HG03039 (cell line): Measurements from ENCODE around the gene CES1.
"Not testable (repeated sequence)": the region's sequence is repeated elsewhere in the genome, so short reads cannot be mapped to it uniquely, and the experiment has no call there.

Experiments
- ATAC-seq: cut with Tn5 transposase; IDR thresholded peaks from one replicate; pipeline ENCODE4 v1.9.1; 2021; ENCODE audit warnings: mild to moderate bottlenecking, moderate library complexity; ENCODE audit not compliant: unreplicated experiment

CES1 gene

GRCh38 chr16:55832425-55832772 is 497 bp downstream of the CES1 start:
- ATAC-seq: no peak

GRCh38 chr16:55830658-55831294 is 2.1 kb downstream of the CES1 start:
- ATAC-seq: no peak

- ATAC-seq: not testable (repeated sequence)
Measured at GRCh38 chr16:55829232-55829631, 3.7 kb downstream of the CES1 start.

GRCh38 chr16:55828680-55829079 is 4.2 kb downstream of the CES1 start:
- ATAC-seq: no peak

- ATAC-seq: no peak
Measured at GRCh38 chr16:55825115-55825728, 7.7 kb downstream of the CES1 start.

GRCh38 chr16:55824473-55825000 is 8.4 kb downstream of the CES1 start:
- no peak for ATAC-seq

GRCh38 chr16:55822280-55822810 is 10.6 kb downstream of the CES1 start:
- no peak for ATAC-seq

GRCh38 chr16:55821210-55821609 is 11.7 kb downstream of the CES1 start:
- no peak for ATAC-seq

- ATAC-seq: no peak
Measured at GRCh38 chr16:55820615-55821014, 12.3 kb downstream of the CES1 start.

- ATAC-seq: no peak
Measured at GRCh38 chr16:55817236-55817912, 15.5 kb downstream of the CES1 start.

GRCh38 chr16:55816222-55816621 is 16.7 kb downstream of the CES1 start:
- not testable (repeated sequence) for ATAC-seq

GRCh38 chr16:55815320-55815719 is 17.6 kb downstream of the CES1 start:
- no peak for ATAC-seq

GRCh38 chr16:55814174-55814573 is 18.7 kb downstream of the CES1 start:
- not testable (repeated sequence) for ATAC-seq

GRCh38 chr16:55813730-55814129 is 19.2 kb downstream of the CES1 start:
- not testable (repeated sequence) for ATAC-seq

GRCh38 chr16:55812951-55813350 is 19.9 kb downstream of the CES1 start:
- no peak for ATAC-seq

GRCh38 chr16:55811811-55812210 is 21.1 kb downstream of the CES1 start:
- ATAC-seq: no peak

GRCh38 chr16:55810451-55810961 is 22.4 kb downstream of the CES1 start:
- ATAC-seq: no peak

GRCh38 chr16:55809851-55810250 is 23.0 kb downstream of the CES1 start:
- ATAC-seq: no peak

- no peak for ATAC-seq
Measured at GRCh38 chr16:55809386-55809785, 23.5 kb downstream of the CES1 start.

GRCh38 chr16:55808286-55808685 is 24.6 kb downstream of the CES1 start:
- ATAC-seq: not testable (repeated sequence)

GRCh38 chr16:55805104-55805503 is 27.8 kb downstream of the CES1 start:
- not testable (repeated sequence) for ATAC-seq

GRCh38 chr16:55803681-55804080 is 29.2 kb downstream of the CES1 start:
- not testable (repeated sequence) for ATAC-seq
